RKO (cell line): ENCODE measurements around the gene UBE3B.
A peak's percentile ranks its signal among the peaks of the same experiment; 100 is the strongest.

Source experiments
- DNase-seq: peaks from one replicate; pipeline ENCODE4 v3.0.0-alpha.2; 2016; ENCODE audit warnings: low spot score

The UBE3B gene

DNA sequence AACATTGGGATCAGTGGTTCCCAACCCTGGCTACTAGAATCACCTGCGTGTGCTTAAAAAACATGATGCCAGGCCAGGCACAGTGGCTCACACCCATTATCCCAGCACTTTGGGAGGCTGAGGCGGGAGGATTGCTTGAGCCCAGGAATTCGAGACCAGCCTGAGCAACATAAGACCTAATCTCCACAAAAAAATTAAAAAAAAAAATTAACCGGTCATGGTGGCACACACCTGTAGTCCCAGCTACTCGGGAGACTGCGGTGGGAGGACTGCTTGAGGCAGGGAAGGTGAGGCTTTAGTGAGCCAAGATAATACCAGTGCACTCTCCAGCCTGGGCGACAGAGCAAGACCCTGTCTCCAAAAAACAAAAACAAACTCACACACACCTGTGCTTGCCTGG lies 2.3 kb upstream of the UBE3B start:
- no peak for DNase-seq

DNA sequence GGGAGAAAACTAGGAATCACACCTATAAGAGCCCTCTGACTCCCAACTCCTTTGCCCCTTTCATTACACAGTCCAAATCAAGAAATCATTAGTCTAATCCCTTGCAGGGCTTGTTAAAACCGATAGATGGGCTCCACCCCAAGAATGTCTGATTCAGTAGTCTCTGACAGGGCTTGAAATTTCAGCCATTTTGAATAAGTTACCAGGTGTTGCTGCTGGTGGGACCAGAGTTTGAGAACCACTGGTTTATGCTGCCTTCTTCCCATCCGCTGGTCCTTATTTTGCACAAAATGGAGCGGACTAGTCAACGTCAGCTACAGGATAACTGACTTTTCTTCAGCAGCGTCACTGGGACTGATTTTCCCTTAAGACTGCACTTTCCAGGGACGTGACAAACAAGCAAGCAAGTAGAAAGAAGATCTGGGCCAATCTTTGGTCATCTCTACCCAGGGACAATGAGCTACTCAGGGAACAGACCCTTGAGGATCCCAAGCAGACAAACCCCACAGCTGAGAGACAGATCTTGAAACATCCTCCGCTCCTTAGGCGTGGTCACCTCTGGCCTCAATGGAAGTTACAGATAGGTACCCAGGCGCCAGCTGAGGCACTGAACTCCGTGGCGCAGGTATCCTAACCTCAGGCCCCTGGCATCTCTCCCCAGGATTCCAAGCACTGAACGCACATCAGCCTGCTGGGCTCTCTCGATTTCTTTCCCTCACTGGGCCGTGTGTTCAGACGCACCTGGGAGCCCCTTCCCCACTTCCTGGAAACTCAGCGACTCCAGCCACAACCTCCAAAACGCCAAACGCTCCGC lies 1.2 kb upstream of the UBE3B start:
- peak; percentile 22 for DNase-seq

DNA sequence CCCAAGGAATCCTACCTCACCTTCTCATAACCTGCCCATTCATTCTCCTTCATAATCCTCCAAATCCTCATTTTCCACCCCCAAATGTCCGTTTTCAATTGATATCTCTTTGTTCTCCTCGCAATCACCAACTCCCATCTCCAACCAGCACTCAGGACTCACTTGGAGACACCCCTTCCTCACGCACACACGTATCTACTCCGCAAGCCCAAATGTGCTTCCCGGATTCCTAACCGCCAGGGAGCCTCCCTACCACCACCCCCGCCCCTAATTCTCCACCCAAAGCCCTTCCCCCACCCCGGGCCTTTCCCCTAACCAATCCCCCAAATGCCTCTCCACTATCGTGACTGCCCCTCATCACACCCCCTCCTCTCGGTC lies 638 bp upstream of the UBE3B start:
- no peak for DNase-seq

DNA sequence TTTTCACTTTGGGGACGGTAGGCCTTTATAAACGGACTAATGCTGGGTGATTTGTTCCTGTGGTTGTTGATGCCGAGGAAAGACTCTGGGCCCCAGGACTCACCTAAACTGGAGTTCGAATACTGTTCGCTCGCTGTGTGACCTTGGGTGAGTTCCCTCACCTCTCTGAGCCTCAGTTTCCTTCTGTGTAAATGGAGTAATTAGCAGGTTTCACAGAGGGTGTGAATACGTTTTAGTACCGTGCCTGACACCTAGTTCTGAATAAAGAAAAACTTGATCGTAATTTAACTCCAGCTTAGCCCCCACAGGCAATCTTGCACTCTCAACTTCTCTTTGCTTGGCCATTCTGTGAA lies 505 bp downstream of the UBE3B start:
- DNase-seq = peak; percentile 6

- no peak for DNase-seq
Measured at GRCh38 chr12:109479761-109480160, 2.3 kb downstream of the UBE3B start.

- no peak for DNase-seq
Measured at GRCh38 chr12:109480356-109480755, 2.9 kb downstream of the UBE3B start.

GRCh38 chr12:109481863-109482262 lies 4.4 kb downstream of the UBE3B start:
- DNase-seq = no peak

DNA sequence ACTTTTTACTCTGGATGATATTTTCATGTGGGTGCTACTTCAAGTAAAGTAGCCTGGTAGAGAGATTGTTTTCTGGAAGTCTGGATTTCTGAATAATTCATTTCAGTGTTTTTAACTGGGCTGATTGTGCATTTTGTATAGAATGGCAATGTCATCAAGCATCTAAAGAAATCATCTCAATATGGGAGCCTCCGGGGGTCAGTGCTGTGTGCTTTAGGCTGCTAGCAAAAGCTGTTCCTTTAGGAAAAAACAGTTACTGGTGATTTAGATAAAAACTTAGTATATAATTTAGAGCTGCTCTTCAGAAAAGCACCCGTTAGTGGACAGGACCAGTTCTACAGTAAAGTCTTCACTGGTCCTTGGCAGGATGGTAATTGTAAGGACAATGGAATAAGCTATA lies 5.1 kb downstream of the UBE3B start:
- DNase-seq = no peak

GRCh38 chr12:109482894-109483293 lies 5.5 kb downstream of the UBE3B start:
- DNase-seq = no peak

- DNase-seq = no peak
Measured at GRCh38 chr12:109483346-109483745, 5.9 kb downstream of the UBE3B start.

DNA sequence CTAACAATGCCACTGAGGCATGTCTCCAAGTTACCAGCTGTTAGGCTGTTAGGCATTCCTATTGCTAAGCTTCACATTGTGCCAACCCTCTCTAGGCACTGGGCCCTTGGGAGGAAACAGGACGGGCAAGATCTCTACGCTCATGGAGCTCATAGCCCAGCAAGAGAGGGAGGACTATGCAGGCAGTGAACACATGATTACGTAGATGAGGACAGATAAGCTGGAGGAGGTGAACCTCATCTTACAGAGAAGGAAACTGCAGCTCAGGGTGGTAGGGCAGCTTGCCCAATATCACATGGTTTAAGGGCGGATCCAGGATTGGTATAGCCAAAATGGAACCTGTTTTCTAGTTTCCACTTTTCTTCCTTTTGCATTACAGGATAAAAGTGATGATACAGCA lies 7.8 kb downstream of the UBE3B start:
- DNase-seq = no peak

DNA sequence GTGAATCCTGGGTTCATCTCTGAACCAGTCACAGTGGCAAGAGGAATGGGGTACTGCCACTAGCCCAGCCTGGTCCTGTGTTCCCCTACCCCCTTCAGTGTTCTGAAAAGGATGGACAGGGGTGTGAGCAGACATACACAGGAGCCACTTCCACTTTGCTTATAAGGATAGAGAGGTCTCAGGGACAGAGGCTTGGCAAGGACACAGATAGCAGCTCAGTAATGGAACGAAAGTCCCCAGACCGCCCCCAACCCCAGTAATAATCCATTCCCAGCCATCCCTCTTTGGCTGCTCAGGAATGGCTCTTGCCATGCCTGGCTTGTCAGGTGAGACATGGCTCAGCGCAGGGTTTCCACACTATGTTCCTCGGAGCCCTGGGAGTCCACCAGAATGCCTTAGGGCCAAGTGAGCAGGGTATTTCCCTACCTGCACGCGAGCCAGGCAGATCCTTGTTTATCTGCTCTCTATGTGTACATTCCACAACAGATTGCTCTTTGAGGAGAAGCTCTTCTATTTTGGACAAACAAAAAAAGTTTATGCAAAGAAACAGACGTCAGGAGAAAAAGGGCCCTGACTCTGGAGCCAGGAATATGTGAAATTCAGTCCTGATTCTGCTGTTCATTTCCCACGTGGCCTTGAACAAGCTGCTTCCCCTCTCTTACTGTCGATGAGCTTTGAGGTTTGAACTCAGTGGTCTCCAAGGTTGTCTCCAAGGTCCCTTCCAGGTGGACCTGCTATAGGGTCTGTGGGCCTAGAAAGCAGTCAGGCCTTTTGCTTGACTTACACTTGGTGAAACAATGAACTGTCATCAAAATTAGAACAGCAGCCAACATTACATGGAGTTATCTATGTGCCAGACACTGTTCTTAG lies 10.0 kb downstream of the UBE3B start:
- DNase-seq = no peak

DNA sequence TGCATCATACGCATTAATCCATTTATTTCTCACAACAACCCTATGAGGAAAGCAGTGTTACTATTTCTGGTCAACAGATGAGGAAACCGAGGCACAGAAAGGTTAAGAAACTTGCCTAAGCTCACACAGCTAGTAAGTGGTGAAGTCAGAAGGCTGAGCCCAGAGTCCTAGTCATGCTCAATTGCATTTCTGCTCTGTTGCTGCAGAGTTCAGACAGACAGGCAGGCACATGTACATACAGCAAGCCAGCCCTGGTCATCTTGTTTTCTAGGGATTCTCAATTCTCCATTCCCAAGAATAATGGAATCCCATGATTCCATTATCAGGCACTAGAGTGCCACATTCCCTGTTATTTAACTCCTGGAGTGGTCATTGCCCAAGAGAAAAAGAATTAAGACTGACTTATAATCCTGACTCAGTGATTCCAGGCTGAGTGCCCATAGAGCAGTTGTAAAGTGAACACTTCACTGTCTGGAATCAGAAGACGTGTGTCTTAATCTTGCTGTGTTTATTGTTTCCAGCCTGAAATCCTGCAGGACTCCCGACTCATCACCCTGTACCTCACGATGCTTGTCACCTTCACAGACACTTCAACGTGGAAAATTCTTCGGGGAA lies 10.7 kb downstream of the UBE3B start:
- DNase-seq = no peak

DNA sequence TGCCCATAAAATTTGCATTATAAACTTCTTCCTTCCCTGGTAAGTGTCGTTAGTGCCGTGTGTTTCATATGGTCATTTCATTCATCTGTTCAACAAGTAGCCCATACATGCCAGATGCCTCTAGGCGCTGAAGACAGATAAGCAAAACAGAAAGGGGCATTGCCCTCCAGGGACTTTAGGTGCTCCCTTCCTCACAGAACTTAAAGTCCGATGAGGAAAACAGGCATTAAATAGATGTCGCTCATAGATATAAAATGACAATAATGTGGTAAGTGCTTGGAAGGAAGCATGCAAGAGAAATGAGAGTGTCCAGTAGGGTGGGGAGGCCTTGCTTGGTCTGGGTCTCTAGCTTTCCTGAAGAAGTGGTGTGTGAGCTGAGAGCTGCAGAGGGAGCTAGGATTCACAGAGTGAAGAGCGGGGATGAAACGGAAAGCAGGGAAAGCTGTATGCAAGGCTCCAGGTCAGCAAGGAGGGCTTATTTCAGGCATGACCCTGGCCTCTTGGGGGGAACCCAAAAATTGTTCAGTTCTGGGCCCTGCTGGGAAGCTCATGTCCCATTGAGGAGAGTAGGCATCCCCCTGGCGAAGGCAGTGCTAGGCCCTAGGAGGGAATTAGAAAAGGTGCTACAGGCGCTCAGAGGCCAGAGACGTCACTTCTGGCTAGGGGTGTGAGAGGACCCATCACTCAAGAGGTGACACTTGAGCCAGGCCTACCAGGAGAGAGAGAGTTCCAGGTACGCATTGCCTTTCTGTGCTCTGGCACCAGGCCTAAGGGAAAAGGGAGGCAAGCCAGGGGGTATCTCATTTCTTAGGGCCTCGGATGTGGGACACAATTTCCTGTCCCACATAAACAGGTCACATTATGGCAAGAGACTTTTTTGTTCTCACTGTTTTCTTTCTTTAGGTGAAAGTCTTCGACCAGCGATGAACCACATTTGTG lies 11.9 kb downstream of the UBE3B start:
- no peak for DNase-seq

GRCh38 chr12:109489955-109490565 lies 12.6 kb downstream of the UBE3B start:
- DNase-seq = no peak

- DNase-seq = no peak
Measured at GRCh38 chr12:109491671-109492070, 14.2 kb downstream of the UBE3B start.

GRCh38 chr12:109492371-109492770 lies 14.9 kb downstream of the UBE3B start:
- no peak for DNase-seq

GRCh38 chr12:109493090-109493489 lies 15.7 kb downstream of the UBE3B start:
- no peak for DNase-seq

DNA sequence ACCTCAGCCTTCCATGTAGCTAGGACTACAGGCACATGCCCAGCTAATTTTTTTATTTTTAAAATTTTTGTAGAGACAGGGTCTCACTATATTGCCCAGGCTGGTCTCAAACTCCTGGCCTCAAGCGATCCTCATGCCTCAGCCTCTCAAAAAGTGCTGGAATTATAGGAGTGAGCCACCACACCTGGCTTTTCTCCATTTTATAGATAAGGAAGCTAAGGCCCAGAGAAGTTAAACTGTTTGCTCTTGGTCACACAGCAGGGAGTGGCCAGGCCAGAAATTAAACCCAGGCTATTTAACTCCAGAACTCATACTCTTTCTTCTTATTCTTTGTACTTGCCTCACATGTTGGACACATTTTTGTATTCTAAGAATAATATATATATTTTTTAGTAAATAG lies 16.5 kb downstream of the UBE3B start:
- no peak for DNase-seq

DNA sequence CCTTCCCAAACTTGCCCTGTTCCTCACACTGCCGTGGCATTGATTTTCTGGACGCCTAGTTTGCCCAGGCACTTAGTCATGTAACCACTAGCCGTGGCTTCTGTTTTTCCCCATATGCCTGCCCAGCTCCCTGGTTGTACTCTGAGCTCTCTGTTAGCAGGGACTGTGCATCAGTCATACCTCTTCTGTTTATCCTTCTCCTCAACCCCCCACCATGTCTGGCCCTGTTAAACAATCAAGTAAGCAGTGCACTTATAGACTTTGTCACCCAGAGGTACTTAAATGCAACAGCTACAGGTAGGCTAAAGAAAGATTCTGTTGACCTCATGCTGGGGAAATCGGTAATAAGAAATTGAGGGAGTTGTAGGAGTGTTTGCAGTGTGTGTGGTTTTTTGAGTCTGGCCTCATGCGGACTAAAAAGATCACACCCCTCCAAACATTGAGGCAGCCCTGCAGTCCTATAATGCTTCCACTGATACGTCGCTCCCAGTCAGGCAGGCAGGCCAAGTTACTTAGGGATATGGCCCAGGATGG lies 17.0 kb downstream of the UBE3B start:
- no peak for DNase-seq

- no peak for DNase-seq
Measured at GRCh38 chr12:109495012-109495411, 17.6 kb downstream of the UBE3B start.
